ENCODE measurements around the gene ZFPL1.

- TF ChIP-seq CTCF (IDR thresholded peaks at IDR 0.05; ENCODE audit: insufficient read depth, low read depth, low read length) (no peak), EZH2 (IDR thresholded peaks at IDR 0.05; ENCODE audit: insufficient read depth, low read length) (no peak)
Measured at GRCh38 chr11:65127473-65128181, 43.6 kb downstream of the ZFPL1 start.

Data from astrocyte (in vitro differentiated cells and primary cell).